HG03103 (cell line): ENCODE results near the gene WBP1.
"Not testable (repeated sequence)": the region's sequence is repeated elsewhere in the genome, so short reads cannot be mapped to it uniquely, and the experiment has no call there.

Experiments
- ATAC-seq: cut with Tn5 transposase; IDR thresholded peaks from one replicate; pipeline ENCODE4 v1.9.1; 2021; ENCODE audit warnings: low read depth; ENCODE audit not compliant: unreplicated experiment

WBP1 gene

DNA sequence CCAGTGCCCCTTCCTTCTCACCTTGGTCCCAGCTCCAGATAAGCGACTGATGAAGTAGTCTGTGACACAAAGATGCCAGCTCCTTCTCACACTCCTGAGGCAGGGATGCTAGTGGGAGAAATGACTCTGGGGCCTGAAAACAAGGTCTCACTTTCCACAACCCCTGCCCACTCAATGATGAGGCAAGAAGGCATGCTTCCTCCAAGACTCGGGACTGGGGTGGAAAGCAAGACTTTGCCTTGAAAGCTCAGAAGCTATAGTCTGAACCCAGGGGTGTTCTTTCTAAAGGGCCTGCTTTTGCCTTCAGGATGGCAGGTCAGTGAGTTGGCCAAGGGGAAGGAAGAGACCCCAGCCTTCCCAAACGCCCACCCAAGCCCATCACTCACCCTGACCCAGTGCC lies 23.2 kb downstream of the WBP1 start:
- no peak for ATAC-seq

DNA sequence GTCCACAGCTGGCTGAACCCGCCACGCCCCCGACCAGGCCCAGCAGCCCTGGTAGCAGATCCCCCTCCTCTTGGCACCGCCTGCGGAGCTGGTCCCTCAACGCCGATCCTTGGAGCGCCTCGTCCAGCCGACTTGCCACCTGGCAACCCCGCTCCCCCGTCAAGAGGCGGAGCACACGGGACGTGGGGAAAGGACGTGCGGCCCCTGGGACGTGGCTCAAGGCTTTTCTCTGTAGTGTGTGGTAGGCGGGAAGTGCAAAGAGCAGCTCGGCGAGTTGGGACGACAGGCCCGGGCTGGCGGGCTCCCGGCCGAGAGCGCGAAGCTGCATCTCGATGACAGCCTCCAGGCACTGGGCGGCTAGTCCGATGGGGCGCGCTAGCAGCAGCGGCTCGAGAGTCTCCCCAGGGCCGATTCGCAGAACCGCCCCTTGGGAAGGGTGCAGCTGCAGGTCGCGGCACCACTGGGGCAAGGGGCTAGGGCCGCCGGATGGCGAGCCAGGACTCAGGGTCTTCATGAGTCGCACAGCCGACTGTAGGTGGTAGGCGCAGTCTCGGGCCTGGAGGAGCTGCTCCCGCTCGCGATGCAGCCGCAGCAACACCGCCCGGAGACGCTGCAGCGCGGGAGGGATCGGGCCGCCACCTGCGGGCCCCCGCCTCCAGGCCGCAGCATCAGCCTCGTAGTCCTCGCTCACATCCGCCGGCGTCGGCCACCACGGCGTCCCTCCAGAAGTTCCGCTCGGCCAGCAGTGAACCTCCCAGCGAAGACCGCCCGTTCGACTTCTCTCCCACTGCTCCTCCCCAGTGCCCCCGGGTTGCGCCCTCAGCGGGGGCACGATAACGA lies 23.9 kb downstream of the WBP1 start:
- peak; percentile 36 for ATAC-seq

DNA sequence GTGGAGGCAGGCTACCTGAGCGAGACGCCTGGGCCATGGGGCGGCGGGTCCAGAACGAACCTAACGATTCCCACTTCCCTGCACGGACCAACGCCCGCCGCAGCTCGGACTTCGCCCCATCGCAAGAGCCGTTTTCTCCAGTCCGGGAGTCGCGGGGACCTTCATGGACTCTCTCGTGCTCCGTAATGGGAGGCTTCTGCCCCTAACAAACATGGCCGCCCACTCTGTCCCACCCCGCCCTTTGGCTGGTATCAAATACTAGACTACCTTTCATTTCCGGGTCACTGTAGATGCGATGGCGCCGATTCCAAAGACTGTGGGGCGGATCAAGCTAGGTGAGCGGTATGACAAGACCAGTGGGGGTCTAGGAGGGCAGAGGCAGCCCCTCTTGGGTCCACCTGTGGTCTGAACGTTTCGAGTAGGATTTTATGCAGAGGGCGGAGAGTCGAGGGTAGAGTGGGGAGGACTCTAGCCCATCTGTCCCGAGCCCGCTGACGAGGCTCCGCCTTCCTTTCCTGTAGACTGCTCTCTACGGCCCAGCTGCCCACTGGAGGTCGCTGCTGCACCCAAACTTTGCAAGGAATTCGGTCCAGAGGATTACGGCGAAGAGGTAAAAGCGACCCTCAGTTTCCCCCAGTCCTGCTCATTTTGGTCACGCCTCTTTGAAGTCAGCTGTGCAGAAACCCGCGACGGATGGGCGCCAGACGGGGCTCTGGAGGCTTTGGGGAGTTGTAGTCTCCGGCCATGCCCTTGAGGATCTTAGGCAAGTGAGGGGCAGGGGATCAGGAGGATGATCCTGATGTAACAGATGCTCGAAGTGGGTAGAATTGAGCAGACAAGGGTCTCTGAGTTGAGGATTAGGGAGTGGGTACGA lies 24.8 kb downstream of the WBP1 start, which contains the start of the genes CCDC142 and TTC31:
CCDC142 (minus strand) TSS at position 198 of the 874 bp plus-strand sequence; CDS start at position 37, 161 bp downstream.
TTC31 (plus strand) TSS at position 281 of the 874 bp plus-strand sequence; CDS start at position 296, 15 bp downstream.
- ATAC-seq, result peak; percentile 77

DNA sequence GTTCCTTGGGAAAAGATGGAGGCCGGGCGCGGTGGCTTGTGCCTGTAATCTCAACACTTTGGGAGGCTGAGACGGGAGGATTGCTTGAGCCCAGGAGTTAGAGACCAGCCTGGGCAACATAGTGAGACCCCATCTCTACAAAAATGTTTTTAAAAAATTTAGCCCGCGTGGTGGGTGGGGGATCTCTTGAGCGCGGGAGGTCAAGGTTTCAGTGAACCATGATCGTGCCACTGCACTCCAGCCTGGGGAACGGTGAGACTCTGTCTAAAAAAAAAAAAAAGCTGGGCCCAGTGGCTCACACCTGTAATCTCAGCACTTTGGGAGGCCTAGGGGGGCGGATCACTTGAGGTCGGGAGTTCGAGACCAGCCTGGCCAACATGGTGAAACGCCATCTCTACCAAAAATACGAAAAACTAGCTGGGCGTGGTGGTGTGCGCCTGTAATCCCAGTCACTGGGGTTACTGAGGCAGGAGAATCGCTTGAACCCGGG lies 25.5 kb downstream of the WBP1 start:
- not testable (repeated sequence) for ATAC-seq

DNA sequence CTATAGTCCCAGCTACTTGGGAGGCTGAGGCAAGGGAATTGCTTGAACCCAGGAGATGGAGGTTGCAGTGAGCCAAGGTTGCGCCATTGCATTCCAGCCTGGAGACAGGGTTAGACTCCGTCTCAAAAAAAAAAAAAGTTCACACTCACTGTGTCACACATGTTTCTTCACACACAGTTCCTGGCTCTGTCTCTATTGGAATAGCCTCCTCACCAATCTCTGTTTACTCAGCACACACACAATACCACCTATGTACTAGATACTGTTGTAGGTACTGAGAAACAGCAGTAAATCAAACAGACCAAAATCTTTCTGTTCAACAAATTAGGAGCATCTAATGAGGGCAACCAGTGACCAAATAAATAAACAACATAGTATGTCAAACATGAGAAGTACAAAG lies 27.9 kb downstream of the WBP1 start:
- ATAC-seq, result no peak

DNA sequence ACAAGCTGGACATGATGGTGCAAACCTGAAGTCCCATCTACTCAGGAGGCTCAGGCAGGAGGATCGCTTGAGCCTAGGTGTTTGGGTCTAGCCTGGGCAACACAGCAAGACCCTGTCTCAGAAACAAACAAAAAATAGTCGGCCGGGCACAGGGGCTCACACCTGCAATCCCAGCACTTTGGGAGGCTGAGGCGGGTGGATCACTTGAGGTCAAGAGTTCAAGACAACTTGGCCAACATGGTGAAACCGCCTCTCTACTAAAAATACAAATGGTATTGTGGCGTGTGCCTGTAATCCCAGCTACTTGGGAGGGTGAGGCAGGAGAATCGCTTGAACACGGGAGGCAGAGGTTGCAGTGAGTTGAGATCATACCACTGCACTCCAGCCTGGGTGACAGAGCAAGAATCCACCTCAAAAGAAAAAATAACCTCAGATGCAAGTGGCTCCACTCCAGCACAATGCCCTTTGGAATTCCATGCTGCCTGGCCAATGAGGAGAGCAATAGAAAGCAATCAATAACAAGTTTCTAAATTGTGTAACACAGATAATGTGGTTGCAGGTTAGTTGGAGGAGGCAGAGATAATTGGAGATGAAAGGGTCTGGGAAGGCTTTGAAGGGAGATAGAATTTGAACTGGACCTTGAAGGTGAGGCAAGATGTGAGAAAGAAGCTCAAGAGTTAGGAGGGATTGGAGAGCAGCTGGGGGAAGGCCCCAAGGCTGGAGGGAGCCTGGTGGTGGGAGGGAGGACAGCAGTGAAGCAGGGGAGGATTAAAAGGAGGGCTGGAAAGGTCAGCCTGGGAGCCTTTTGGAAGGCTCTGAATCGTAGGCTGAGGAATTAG lies 30.6 kb downstream of the WBP1 start:
- ATAC-seq, result no peak

DNA sequence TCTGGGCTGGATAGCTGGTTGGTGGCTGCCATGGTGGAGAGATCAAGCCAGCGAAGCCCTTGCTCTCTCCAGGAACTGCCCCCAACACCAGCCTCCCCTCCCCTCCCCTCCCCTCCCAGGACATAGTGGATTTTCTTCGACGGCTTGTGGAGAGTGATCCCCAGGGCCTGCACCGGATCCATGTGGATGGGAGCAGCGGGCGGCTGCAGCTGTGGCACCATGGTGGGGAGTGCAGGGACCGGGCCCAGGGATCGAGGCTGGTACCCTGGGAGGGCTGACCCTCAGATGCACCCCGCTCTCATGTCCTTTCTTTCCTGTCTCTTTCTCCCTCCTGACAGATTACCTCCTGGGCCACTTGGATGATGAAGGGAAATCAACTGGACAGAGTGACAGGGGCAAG lies 31.7 kb downstream of the WBP1 start:
- no peak for ATAC-seq

DNA sequence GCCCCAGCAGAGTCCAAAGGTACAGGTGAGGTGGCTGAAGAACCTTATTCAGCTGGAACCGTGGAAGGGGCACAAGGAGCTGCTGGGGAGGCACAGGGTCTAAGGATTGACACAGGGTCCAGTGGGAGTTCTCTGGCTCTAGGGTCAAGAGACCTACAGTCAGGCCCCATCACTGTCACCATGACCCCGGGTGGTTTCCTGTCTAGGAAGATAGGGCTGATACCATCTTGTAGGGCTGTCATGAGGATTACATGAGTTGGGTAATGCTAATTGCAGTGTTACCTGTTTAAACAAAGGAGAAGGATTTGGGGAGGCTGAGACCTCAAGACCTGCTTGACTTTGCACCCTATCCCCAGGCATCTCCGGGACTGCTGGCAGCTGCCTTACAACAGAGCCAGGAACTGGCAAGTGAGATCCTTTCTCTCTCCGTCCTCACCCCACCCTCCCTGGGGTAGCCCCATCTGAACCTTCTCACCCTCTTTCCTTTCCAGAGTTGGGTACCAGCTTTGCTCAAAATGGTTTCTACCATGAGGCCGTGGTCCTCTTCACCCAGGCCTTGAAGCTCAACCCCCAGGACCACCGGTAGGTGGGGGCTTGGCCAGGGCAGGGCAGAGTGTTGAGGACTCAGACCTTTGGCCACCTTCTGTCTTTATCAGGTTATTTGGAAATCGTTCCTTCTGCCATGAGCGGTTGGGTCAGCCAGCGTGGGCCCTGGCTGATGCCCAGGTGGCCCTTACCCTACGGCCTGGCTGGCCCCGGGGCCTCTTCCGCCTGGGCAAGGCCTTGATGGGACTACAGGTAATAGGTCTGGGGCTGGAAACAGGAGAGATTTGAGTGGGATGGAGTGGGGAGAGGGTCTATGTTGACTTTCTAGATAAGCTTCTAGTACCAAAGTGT lies 33.7 kb downstream of the WBP1 start:
- ATAC-seq, result no peak

DNA sequence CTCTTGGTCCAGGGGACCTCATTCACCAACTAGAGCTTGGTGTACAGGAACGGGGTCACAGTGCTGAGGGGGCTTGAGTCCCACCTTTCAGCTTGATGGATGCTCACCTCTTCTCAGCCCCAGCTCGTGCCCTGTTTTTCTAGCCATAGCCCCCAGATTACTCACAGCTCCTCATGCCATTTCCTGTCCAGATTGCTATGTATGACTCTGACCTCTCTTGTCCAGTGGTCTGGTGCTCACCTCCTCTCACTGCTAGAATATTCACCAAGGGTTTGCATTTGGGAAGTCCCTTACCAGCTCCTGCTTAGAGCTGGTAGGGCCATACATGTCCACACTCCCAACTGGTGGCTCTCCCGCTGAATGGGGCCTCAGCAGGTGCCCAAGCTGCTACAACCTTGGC lies 35.3 kb downstream of the WBP1 start:
- ATAC-seq, result no peak

DNA sequence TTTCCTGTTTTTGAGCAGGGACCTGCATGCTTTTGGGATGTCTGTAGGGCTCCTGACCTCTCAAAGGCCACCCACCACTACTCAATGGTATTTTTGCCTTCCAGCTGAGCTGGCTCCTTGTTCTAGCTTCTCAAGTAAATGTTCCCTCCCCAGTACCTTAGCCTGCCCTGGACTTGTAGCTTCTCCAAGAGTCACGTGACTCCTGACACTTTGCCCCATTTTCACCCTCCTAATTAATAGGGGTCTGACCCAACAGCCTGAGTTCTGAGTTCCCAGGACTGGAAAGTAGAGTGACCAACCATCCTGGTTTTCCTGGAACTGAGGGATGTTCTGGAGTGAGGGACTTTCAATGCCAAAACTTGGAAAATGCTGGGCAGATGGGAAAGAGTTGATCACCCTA lies 37.2 kb downstream of the WBP1 start:
- ATAC-seq, result no peak

DNA sequence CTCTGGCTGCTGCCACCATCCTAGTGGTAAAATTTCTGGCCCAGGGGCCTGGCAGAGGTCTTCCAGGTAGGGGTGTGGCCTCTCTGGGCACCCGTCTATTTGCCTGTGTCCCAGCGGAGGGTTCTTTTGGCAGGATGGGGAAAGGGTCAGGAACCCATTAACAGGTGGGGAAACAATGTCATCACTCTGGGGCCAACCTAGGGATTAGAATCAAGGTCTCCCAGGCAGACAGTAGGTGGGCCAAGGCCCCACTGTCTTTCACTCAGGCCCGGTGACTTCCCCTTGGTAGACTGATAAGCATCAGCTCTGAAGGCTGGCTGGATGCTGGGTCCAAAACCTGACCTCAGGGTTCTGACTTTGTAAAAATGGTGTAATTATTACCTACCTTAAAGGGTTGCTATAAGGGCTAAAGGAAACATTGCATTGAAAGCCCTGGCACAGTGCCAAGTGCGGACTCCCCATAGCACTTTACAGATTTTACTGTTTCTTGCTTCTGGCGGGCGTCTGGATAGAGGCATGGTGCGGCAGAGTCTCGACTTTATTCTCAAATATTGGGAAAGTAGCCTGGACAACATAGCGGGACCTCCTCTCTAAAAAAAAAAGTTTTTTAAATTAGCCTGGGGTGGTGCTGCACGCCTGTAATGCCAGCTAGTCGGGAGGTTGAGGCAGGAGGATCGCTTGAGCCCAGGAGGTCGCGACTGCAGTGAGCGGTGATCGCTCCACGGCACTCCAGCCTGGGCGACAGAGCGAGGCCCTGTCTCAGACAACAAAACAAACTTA lies 38.9 kb downstream of the WBP1 start:
- ATAC-seq, result no peak

DNA sequence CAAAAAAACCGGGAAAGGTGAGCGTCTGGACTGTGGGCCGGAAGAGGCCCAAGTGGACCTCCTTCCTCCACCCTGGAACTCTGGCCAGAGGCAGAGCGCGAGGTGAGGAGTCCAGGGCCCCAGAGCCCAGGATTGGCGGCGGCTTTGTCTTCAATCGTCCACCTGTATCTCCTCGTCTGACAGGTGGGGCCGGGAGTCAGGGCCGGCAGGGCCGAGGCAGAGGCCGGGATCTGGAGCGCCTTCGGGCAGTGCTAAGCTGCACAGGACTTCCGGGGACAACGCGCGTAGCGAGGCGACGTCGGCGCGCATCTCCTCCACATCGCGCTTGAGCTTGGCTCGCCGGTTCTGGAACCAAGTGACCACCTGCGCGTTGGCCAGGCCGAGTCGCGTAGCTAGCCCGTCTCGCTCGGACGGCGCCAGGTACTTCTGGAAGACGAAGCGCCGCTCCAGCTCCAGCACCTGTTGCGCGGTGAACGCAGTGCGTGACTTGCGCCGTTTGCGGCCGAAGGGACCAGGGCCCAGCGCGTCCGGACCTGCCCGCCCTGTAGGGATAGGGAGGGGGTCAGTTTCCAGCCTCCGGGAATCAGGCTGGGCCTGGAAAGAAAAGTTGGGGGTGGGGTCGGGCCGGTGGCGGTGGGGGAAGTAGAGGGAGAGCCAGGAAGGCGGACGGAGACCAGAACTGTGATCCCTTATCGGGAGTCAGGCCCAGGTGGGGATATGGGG lies 39.7 kb downstream of the WBP1 start:
- ATAC-seq, result no peak

DNA sequence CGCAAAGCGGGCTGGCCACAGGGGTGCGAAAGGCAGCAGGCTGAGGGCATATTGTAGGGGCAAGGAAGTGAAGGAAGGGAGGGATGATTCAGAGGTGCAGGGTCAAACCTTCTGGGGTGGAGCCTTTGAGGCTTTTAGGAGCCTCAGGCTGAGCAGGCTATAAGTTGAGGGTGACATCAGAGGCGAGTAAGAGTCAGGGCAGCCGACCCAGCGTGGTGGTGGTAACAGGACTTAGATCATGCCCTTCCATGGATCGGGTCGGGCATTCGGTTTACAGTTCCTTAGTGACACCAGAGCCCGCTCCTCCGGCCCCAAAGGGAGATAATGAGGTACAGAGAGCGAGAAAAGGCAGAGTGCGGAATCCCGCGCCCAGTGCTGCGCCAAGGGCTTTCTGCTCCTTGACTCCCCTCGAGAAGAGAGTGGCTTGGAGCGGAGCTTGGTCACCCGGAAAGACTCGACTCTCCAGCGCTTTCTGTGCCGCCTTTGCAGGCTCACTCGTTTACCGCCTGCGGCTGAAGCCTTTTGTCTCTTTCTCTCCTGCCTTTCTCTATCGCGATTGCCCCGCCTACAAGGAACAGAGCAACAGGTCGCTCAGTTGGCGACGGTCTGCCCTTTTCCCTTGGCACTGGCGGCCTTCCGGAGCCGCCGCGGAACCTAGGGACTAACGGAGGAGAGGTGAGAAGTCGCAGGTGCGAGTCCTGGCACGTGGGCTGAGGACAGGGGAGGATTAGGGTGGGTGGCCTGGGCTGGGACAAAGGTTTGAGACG lies 40.4 kb downstream of the WBP1 start:
- no peak for ATAC-seq

DNA sequence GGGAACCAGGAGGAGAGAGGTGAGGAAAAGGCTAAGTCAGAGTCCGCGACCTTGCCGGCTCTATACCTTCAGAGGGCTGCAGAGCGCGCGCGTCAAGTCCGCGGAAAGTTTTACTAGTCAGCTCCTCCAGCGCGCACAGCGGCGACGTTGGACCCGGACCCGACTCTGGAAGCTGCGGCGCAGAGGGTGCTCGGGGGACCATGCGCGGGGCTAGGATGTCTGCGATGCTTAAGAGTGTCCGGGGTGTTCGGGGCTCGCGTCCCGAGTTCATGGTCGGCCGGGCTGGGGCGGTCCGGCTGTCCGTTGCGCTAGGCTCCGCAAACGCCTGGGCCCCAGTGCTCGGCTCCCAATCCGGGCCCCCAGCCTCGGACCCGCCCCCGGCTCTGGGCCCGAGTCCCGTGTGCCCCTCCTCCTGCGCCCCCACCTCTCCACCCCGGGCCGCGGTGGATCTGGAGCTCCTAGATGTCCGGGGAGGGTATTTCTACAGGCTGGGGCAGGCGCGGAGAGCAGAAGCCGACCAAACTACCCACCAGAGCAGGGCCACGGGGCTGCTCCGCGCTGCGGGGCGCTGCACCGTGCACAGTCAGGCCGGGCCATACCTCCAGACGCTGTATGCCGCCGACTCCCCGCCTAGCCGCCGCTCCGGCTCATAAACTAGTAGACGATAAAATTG lies 41.2 kb downstream of the WBP1 start, which contains the start of gene LBX2:
LBX2 (minus strand) TSS at position 337 of the 673 bp plus-strand sequence; CDS start at position 271, 66 bp downstream.
- no peak for ATAC-seq

DNA sequence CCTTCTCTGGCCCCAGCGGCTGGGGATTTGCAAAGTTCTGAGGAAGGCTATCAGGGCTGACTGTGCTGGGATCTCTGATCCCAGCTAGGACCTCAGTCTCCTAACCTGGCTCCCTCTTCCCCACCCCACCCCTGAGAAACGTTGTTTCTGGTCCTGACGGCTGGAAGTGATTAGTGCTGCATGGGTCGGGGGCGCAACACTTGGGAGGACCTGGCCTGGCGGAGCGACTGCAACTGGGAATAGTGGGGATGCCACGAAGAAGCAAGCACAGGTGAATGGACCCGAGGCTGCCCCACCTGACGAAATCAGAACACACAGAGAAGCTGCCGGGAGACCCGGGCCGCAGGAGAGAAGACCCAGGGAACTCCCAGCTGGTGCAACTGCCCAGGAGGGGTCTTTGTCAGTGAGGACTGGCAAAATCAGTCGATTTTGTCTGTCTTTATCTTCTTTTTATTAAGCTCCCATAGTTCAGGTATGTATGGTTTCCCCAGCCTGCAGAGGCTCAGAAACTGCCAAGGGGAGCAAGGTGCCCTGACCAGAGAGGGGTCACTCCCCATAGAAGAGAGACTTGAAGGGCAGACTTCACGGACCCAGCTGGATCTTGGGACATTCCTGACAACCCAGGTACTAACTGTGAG lies 41.8 kb downstream of the WBP1 start:
- no peak for ATAC-seq

DNA sequence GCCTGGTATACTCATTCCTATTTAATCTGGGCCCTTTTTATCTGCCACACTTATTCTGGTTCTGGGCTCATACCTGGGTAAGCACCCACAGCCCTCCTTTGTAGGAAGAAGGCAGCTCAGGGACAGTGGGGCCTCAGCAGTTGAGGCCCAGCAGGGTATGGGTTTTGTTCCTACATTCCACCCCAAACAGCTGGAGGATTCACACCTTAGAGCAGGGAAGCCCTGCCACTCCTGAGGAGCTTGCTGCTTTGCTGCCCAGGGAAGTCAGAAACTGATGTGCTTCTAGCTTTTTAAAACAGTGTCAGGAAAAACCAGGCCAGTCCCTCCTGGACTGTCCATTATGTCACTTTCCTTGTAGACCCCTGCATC lies 42.3 kb downstream of the WBP1 start:
- ATAC-seq, result no peak
